Naive B cell (primary cell): ENCODE measurements around the gene STIM1. TPM values are rescaled to one million over a fixed set of nuclear protein-coding genes. Genes with fewer than 3 reads are reported as not detected.
"Not testable (repeated sequence)": the region's sequence is repeated elsewhere in the genome, so short reads cannot be mapped to it uniquely, and the experiment has no call there.

Source experiments
- ATAC-seq, 2 donors: fragments of 150-1000 bp; cut with Tn5 transposase; 2 replicates each; pipeline ENCODE4 v1.10.0; 2021; ENCODE audit warnings: low read depth in 2 of 2, mild to moderate bottlenecking in 2 of 2, moderate library complexity in 2 of 2
- DNase-seq: peaks from one replicate; pipeline ENCODE4 v3.0.0; 2022
- H3K27ac Mint-ChIP-seq, 6 donors: one replicate each; pipeline ENCODE4 v1.8.0; 2020 to 2022; ENCODE audit warnings: mild to moderate bottlenecking in 6 of 6, mixed read lengths in 6 of 6, moderate library complexity in 5 of 6, inconsistent platforms in 2 of 6
- H3K27me3 Mint-ChIP-seq, 3 donors: one replicate each; pipeline ENCODE4 v1.8.0; 2021 to 2022; ENCODE audit warnings: mixed read lengths in 3 of 3, mild to moderate bottlenecking in 1 of 3
- H3K36me3 Mint-ChIP-seq, 2 donors: one replicate each; pipeline ENCODE4 v1.8.0; 2020 to 2022; ENCODE audit warnings: mixed read lengths in 2 of 2, inconsistent platforms in 1 of 2, mild to moderate bottlenecking in 1 of 2
- H3K4me1 Mint-ChIP-seq, 3 donors: one replicate each; pipeline ENCODE4 v1.8.0; 2020 to 2022; ENCODE audit warnings: mixed read lengths in 3 of 3, inconsistent platforms in 1 of 3, mild to moderate bottlenecking in 1 of 3, moderate library complexity in 1 of 3
- H3K4me3 Mint-ChIP-seq, 8 donors: one replicate each; pipeline ENCODE4 v1.8.0; 2020 to 2022; ENCODE audit warnings: mild to moderate bottlenecking in 8 of 8, mixed read lengths in 8 of 8, moderate library complexity in 8 of 8, inconsistent platforms in 2 of 8
- H3K9me3 Mint-ChIP-seq, 7 donors: one replicate each; pipeline ENCODE4 v1.8.0; 2020 to 2022; ENCODE audit warnings: mixed read lengths in 7 of 7, mild to moderate bottlenecking in 5 of 7, inconsistent platforms in 2 of 7, moderate library complexity in 1 of 7
- polyA plus RNA-seq, 6 donors: library from polyadenylated mRNA; unstranded; fragments of 300-500 nt; fragmentation: Illumina TruSeq; gene quantifications; one replicate each; pipeline ENCODE4 v1.2.3, GENCODE V29; 2021; ENCODE audit warnings: low read depth in 6 of 6

STIM1 gene
- polyA plus RNA-seq, result 10 to 100 TPM; 29.1 to 51.9 (median 35.0) TPM

- peaks cover 0 to 4% of the 10 kb centered on the region in 2 donors for H3K36me3 Mint-ChIP-seq
- H3K27me3 Mint-ChIP-seq, result no peaks in the 10 kb centered on the region
- peaks cover 51 to 62% (median 58%) of the 10 kb centered on the region in 3 donors for H3K4me1 Mint-ChIP-seq
- H3K9me3 Mint-ChIP-seq, result no peaks in the 10 kb centered on the region
- DNase-seq, result peak; percentile 96
- H3K4me3 Mint-ChIP-seq, result peak within 1 kb of the TSS; percentile 87 to 99 (median 96)
- peak within 1 kb of the TSS; percentile 99 to 100 (median 100) for H3K27ac Mint-ChIP-seq
- ATAC-seq, result peak; percentile 64 to 66
Observed at GRCh38 chr11:3854977-3855807, at the start of gene STIM1. STIM1 (plus strand) TSS chr11:3855664; CDS start chr11:3856271, 607 bp downstream.

GRCh38 chr11:3807909-3808860, 47.3 kb upstream of the STIM1 start, which contains the start of gene PGAP2:
PGAP2 (plus strand) TSS chr11:3808560; CDS start chr11:3811260, 2,700 bp downstream.
- H3K36me3 Mint-ChIP-seq, result no peaks in the 10 kb centered on the region
- ATAC-seq, result peak; percentile 71 to 74
- peak; percentile 54 for DNase-seq
- H3K27me3 Mint-ChIP-seq, result no peaks in the 10 kb centered on the region
- H3K4me3 Mint-ChIP-seq, result peak within 1 kb of the TSS; percentile 96 to 99 (median 98)
- peaks cover 12 to 23% (median 19%) of the 10 kb centered on the region in 3 donors for H3K4me1 Mint-ChIP-seq
- peak within 1 kb of the TSS; percentile 91 to 97 (median 95) for H3K27ac Mint-ChIP-seq
- H3K9me3 Mint-ChIP-seq, result no peaks in the 10 kb centered on the region

GRCh38 chr11:3808861-3809623, 46.4 kb upstream of the STIM1 start:
- peaks cover 12 to 23% (median 19%) of the 10 kb centered on the region in 3 donors for H3K4me1 Mint-ChIP-seq
- peak; percentile 56 for DNase-seq
- H3K9me3 Mint-ChIP-seq, result no peaks in the 10 kb centered on the region
- H3K27me3 Mint-ChIP-seq, result no peaks in the 10 kb centered on the region
- H3K36me3 Mint-ChIP-seq, result no peaks in the 10 kb centered on the region
- peak; percentile 86 to 87 for ATAC-seq
- peak overlapping the region; percentile 87 to 99 (median 98) for H3K4me3 Mint-ChIP-seq
- H3K27ac Mint-ChIP-seq, result peak overlapping the region in 5 of 6 donors; percentile 58 to 94 (median 72)

GRCh38 chr11:3809624-3809928, 45.9 kb upstream of the STIM1 start:
- ATAC-seq (no peak), DNase-seq (no peak)
- Mint-ChIP-seq H3K4me3 (peak overlapping the region in 3 of 8 donors; percentile 39 to 97 (median 70)), H3K27ac (peak overlapping the region in 1 of 6 donors; percentile 71), H3K27me3 (no peaks in the 10 kb centered on the region), H3K4me1 (peaks cover 12 to 23% (median 19%) of the 10 kb centered on the region in 3 donors), H3K36me3 (no peaks in the 10 kb centered on the region), H3K9me3 (no peaks in the 10 kb centered on the region)

GRCh38 chr11:3810446-3810845, 45.0 kb upstream of the STIM1 start:
- Mint-ChIP-seq H3K36me3 (no peaks in the 10 kb centered on the region), H3K9me3 (no peaks in the 10 kb centered on the region), H3K4me3 (peak overlapping the region in 1 of 8 donors; percentile 70), H3K27me3 (no peaks in the 10 kb centered on the region), H3K4me1 (peaks cover 12 to 23% (median 19%) of the 10 kb centered on the region in 3 donors), H3K27ac (no peak overlapping the region)
- ATAC-seq, result no peak
- DNase-seq, result no peak

- Mint-ChIP-seq H3K4me3 (peak overlapping the region in 1 of 8 donors; percentile 3), H3K27me3 (no peaks in the 10 kb centered on the region), H3K4me1 (peaks cover 12 to 23% (median 19%) of the 10 kb centered on the region in 3 donors), H3K9me3 (no peaks in the 10 kb centered on the region), H3K36me3 (no peaks in the 10 kb centered on the region), H3K27ac (no peak overlapping the region)
- ATAC-seq (no peak), DNase-seq (no peak)
Observed at GRCh38 chr11:3810951-3811350, 44.5 kb upstream of the STIM1 start.

GRCh38 chr11:3814832-3815231, 40.6 kb upstream of the STIM1 start:
- H3K4me3 Mint-ChIP-seq, H3K4me1 Mint-ChIP-seq, H3K27me3 Mint-ChIP-seq, H3K36me3 Mint-ChIP-seq, ATAC-seq, H3K9me3 Mint-ChIP-seq, DNase-seq: not testable (repeated sequence)
- H3K27ac Mint-ChIP-seq, result peak overlapping the region in 1 of 6 donors; percentile 95

GRCh38 chr11:3815845-3816244, 39.6 kb upstream of the STIM1 start:
- Mint-ChIP-seq H3K4me1 (peaks cover 0 to 7% (median 0%) of the 10 kb centered on the region in 3 donors), H3K9me3 (no peaks in the 10 kb centered on the region), H3K27ac (peak overlapping the region in 2 of 6 donors; percentile 21 to 40), H3K4me3 (no peak overlapping the region), H3K27me3 (no peaks in the 10 kb centered on the region), H3K36me3 (no peaks in the 10 kb centered on the region)
- DNase-seq (no peak), ATAC-seq (no peak)

- H3K36me3 Mint-ChIP-seq, result no peaks in the 10 kb centered on the region
- no peak for DNase-seq
- no peaks in the 10 kb centered on the region for H3K27me3 Mint-ChIP-seq
- H3K4me3 Mint-ChIP-seq, result no peak overlapping the region
- no peak for ATAC-seq
- H3K27ac Mint-ChIP-seq, result no peak overlapping the region
- H3K4me1 Mint-ChIP-seq, result peaks cover 0 to 7% (median 0%) of the 10 kb centered on the region in 3 donors
- no peaks in the 10 kb centered on the region for H3K9me3 Mint-ChIP-seq
Observed at GRCh38 chr11:3816673-3817072, 38.8 kb upstream of the STIM1 start.

GRCh38 chr11:3817181-3817800, 38.2 kb upstream of the STIM1 start:
- H3K4me1 Mint-ChIP-seq, result peaks cover 0 to 7% (median 0%) of the 10 kb centered on the region in 3 donors
- no peak overlapping the region for H3K4me3 Mint-ChIP-seq
- peak overlapping the region in 2 of 6 donors; percentile 20 to 42 for H3K27ac Mint-ChIP-seq
- H3K9me3 Mint-ChIP-seq, result no peaks in the 10 kb centered on the region
- DNase-seq (no peak), ATAC-seq (no peak)
- no peaks in the 10 kb centered on the region for H3K36me3 Mint-ChIP-seq
- H3K27me3 Mint-ChIP-seq, result no peaks in the 10 kb centered on the region

- ATAC-seq, result no peak
- peaks cover 19 to 27% (median 23%) of the 10 kb centered on the region in 3 donors for H3K4me1 Mint-ChIP-seq
- no peak for DNase-seq
- H3K4me3 Mint-ChIP-seq, result no peak overlapping the region
- H3K9me3 Mint-ChIP-seq, result no peaks in the 10 kb centered on the region
- no peaks in the 10 kb centered on the region for H3K27me3 Mint-ChIP-seq
- no peaks in the 10 kb centered on the region for H3K36me3 Mint-ChIP-seq
- H3K27ac Mint-ChIP-seq, result peak overlapping the region in 3 of 6 donors; percentile 14 to 68 (median 53)
Observed at GRCh38 chr11:3820971-3821370, 34.5 kb upstream of the STIM1 start.

GRCh38 chr11:3822312-3822711, 33.2 kb upstream of the STIM1 start:
- no peaks in the 10 kb centered on the region for H3K9me3 Mint-ChIP-seq
- no peak overlapping the region for H3K27ac Mint-ChIP-seq
- peaks cover 22 to 32% (median 23%) of the 10 kb centered on the region in 3 donors for H3K4me1 Mint-ChIP-seq
- DNase-seq (no peak), ATAC-seq (no peak)
- H3K27me3 Mint-ChIP-seq, result no peaks in the 10 kb centered on the region
- peaks cover under 1 to 5% of the 10 kb centered on the region in 2 donors for H3K36me3 Mint-ChIP-seq
- no peak overlapping the region for H3K4me3 Mint-ChIP-seq
